GM08714 (cell line): ENCODE data around the gene WNT7A.

Source experiments
- H3K4me3 ChIP-seq: fragments of 200-500 bp; sonication (Bioruptor generic); 2 replicates; pipeline ENCODE4 v1.5.1; 2014; ENCODE audit warnings: mild to moderate bottlenecking, low read length, inconsistent platforms
- ZNF274 ChIP-seq: IDR thresholded peaks from 2 replicates; pipeline ENCODE4 v1.6.1; 2012; ENCODE audit warnings: mild to moderate bottlenecking, low read depth, low read length

Gene WNT7A

DNA sequence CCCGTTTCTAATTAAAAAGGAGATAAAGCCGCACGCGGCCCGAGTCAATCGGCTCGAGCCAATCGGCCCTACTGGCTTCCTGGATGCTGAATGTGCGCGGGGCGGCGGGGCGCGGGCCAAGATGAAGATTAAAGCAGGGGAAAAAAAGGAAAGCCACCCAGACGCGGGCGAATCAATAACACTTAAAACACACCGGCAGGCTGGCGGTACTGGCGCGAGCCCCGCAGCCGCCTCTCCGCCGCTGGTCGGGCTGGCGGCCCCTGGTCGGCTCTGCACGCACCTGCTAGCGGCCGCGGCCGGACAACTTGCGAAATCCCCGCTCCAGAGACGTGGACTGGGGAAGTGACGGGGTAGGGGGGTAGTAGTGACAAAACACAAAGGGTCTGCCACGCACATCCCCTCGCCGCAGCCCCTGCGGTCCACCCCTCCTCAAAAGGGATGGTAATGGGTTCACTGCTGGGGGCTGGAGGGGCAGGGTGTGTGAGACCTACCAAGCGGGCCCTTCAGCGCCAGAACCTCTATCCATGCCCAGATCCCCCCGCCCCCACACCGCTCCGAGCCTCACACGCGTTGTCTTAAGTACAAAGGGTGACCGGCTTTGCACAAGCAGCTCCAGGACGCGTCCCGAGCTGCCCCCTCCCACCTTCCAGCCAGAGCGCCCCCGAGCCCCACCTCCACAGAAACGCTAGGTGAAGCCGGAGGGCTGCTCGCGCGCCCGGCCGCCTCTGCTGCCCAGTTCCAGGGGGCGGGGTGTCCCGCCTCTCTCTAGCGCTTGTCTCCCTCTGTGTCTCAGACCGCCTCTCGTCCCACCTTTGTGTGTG is 1.4 kb downstream of the WNT7A start:
- H3K4me3 ChIP-seq, result no peak overlapping the region
- no peak for TF ChIP-seq ZNF274

DNA sequence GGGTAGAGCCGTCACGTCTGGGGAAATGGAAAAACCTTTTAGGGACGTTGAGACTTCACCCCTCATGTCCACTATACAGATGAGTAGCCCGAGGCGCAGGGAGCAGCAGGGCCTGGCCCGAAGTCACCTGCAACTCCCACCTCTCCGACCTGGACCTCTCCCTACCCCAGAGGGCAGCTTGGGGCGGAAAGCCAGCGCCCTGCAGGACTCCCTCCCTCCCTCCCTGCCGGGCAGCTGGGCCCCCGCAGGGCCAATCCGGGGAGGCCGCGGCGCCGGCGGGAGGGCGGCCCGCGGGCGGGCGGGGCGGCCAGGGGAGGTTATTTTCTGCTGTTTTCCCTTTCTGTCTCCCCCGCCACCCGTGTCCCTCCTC is 2.0 kb downstream of the WNT7A start:
- no peak for TF ChIP-seq ZNF274

DNA sequence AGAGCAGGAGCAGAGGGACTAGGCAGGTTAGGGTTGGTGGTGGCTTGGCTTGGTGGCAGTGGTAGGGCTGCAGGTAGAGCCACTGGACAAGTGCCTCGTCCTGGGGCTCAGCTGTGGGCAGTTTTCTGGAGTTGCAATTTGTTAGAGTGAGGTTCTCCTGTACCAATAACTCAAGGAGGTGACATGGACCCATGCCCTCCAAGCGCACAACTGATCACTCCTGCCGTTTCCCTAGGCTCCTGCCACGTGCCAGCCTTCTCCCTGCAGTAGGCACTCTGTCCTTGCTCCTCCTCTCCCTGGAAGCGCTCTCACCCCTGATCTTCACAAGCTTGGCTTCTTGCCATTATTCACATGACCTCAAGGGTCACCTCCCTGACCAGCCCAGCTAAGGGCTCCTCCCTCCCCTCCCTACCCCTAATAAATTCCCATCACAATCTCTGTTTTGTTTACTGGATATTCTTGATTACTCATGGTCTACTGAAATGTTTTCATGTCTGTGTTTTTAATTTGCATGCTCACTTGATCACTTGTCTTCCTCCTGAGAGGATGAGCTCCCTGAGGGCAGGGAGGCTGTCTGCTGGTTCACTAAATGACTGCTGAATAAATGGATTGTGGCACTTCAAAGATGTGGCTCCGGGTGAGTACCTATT is 3.3 kb downstream of the WNT7A start:
- no peak for TF ChIP-seq ZNF274

More for the DNA sequence above, 2.0 kb downstream of the WNT7A start:
- H3K4me3 ChIP-seq, result no peak overlapping the region

DNA sequence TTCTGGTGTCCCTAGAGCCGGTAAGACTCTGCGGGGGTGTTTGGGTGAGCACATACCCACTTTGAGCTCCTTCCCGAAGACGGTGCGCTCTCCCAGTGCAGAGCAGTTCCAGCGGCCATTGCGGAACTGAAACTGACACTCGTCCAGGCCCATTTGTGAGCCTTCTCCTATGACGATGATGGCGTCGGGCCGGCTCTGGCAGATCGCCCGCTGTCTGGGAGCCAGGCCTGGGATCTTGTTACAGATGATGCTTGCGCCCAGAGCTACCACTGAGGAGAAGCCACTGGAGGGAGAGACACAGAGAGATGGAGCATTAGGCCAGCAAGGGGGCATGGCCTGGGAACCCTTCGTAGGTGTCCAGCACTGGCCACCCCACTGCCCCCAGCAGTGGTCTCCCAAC is 5.0 kb downstream of the WNT7A start:
- no peak for TF ChIP-seq ZNF274
- H3K4me3 ChIP-seq, result no peak overlapping the region

More for the DNA sequence above, 3.3 kb downstream of the WNT7A start:
- H3K4me3 ChIP-seq, result no peak overlapping the region

DNA sequence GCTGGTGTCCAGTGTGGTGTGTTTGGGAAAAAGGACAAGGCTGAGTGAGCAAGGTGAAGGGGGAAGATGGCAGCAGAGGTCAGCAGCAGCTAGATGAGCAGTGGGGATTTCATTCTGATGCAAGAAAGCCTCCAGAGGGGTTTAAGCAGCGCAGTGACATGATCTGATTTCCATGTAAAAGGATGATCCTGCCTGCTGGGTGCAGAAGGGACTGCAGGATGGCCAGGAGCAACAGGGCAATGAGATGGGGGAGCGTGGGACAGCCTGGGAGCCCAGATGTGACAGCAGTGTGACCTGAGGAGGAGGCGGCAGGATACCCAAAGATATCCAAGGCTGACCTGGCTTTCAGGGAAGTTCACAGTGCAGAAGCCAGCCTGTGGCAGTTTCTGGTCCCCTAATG is 6.1 kb downstream of the WNT7A start:
- no peak overlapping the region for H3K4me3 ChIP-seq
- TF ChIP-seq ZNF274, result no peak

DNA sequence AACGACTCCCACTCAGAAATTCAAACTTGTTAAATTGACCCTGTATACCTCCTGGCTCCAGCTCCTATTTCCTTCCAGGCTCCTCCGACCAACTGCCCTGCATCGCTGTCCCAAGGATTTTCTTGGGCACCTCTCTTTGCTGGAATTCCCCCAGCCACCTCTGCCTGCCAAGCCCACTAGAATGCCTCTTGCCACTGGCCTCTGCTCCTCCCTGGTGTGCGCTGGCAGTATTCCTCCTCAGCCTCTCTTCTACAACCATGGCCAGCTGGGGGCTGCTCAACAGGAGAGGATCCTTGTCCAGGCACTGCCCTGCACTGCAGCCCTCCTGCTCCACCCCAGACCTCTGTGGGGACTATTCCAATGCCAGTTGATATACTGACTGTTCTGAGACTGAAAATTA is 7.4 kb downstream of the WNT7A start:
- TF ChIP-seq ZNF274, result no peak
- no peak overlapping the region for H3K4me3 ChIP-seq

DNA sequence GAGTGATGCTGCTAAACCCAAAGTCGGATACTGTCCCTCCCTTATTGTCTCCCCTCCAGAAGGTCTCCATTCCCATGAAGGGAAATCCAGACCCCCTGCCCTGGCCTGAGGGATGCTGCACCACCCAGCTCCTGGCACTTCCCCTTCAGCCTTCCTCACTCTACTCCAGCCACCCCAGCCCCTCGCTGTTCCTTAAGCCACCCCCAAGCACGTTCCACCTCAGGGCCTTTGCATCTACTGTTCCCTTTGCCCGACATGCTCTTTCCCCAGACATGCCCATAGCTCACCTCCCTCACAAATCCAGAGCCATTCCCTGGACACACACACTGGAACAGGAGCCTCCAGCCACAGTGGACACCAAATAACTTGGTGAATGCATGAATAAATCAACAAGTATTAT is 8.1 kb downstream of the WNT7A start:
- no peak for TF ChIP-seq ZNF274

DNA sequence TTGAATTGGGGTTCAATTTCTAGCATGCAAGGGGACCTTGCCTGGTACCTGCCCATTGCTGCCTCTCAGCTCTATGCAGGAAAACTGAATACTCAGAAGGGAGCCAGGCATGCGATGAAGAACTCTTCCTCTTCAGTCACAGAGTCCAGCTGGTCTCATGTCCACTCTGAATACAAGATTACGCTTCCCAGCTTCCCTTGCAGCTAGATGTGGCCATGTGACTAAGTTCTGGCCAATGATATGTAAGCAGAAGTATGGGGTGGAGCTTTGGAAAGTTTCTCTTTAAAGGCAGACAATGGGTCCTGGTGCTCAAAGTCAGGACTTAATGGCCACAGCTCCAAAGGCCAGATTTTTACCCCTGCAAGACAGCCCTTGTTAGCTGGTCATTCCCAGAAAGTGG is 9.0 kb downstream of the WNT7A start:
- TF ChIP-seq ZNF274, result no peak
- H3K4me3 ChIP-seq, result no peak overlapping the region

More for the DNA sequence above, 8.1 kb downstream of the WNT7A start:
- no peak overlapping the region for H3K4me3 ChIP-seq

DNA sequence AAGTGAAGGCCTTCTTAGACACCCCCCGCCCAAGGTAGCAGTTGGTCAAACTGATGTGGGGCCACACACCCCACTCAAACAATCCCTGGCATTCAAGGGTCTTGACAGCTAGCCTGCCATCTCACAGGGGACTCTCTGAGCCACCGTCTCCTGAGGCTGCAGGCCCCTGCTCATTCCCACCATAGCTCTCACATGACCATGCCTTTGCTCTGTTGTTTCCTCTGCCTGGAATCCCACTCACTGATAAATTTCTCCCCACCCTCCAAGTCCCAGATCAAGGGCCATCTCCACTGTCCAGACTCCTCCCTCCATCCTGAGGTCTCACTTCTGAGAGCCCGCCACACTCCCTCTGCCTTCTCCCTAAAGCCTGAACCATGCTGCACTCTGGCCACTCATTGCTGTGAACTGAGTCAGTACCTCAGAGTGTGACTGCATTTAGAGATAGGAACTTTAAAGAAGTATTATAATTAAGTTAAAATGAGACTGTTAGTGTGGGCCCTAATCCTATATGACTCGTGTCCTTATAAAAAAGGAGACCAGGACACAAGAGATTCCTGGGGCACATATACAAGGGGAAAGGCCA is 10.0 kb downstream of the WNT7A start:
- no peak overlapping the region for H3K4me3 ChIP-seq
- no peak for TF ChIP-seq ZNF274

DNA sequence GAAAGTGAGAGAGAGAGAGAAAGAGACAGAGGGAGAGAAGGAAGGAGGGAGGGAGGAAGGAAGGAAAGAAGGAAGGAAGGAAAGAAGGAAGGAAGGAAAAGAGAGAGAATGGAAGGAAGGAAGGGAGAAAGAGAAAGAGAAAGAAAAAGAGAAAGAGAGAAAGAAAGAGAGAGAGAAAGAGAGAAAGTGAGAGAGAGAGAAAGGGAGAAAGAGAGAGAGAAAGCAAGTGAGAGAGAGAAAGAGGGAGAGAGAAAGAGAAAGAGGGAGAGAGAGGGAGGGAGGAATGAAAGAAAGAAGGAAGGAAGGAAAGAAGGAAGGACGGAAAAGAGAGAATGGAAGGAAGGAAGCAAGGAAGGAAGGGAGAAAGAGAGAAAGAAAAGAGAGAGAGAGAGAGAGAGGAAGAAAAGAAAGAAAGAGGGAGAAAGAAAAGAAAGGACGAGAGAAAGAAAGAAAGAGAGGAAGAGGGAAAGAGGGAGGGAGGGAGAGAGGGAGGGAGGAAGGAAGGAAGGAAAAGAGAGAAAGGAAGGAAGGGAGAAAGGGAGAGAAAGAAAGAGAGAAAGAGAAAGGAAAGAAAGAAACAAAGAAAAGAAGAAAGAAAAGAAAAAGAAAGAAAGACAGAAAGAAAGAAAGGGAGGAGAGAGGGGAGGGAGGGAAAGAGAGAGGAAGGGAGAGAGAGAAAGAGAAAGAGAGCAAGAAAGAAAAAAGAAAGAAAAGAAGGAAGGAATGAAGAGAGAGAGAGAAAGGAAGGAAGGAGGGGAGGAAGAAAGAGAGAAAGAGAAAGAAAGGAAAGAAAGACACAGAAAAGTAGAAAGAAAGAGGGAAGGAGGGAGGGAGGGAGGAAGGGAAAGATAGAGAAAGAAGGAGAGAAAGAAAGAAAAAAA is 10.8 kb downstream of the WNT7A start:
- TF ChIP-seq ZNF274, result no peak

DNA sequence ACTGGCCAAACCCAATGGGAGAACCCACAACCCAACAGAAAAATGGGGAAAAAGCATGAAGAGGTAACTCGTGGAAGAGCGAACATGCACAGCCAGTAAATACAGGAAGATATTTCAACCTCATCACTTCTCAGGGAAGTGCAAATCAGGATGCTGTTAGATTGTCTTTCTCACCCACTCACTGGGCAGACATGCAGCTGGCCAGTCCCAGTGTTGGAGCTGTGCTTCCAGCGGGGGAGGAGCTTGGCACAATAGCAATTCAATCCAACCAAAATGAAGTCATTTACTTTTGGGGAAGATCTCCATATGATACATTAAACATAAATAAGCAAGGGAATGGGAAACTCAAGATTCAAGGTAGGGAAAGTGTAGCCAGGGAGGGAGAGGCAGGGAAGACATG is 12.1 kb downstream of the WNT7A start:
- no peak for TF ChIP-seq ZNF274
- no peak overlapping the region for H3K4me3 ChIP-seq

More for the DNA sequence above, 10.8 kb downstream of the WNT7A start:
- H3K4me3 ChIP-seq, result no peak overlapping the region

DNA sequence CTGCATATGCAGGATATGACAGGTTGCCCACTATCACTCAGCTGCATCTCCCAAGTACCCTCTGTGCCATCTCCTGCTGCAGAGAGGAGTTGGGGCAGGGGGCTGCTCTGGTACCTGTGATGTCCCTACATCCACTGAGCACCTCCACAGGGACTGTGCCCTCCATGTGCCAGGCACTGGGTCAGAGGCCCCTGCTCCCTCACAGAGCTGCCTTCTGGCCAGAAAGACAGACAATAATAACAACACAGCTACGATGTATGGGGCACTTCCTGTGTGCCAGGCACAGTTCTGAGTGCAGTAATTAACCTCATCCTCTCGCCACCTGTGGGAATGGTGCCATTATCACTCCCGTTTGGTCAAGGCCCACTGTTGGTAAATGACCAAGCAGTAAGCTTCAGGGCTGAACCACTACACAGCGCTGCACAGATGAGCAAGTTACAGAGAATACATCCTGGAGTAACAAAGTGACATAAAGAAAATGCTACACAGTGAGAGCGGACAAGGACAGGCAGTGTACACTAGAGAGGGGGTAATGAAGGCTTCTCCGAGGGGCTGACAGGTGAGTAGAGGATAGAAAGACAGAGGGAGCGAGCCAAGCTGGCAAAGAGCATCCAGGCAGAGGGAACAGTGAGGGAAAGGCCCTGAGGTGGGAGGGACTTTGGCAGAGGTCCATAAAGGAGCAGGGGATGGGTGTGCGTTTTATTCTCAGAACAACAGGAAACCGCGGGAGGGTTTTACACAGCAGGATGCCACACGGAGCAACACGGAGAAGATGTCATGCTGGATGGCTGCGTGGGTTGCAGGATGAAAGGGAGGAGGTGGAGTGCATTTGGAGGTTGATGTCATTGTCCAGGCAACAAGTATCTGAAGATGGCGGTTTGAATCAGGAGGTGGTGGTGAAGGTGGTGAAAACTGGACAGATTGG is 13.6 kb downstream of the WNT7A start:
- H3K4me3 ChIP-seq, result no peak overlapping the region
- no peak for TF ChIP-seq ZNF274

DNA sequence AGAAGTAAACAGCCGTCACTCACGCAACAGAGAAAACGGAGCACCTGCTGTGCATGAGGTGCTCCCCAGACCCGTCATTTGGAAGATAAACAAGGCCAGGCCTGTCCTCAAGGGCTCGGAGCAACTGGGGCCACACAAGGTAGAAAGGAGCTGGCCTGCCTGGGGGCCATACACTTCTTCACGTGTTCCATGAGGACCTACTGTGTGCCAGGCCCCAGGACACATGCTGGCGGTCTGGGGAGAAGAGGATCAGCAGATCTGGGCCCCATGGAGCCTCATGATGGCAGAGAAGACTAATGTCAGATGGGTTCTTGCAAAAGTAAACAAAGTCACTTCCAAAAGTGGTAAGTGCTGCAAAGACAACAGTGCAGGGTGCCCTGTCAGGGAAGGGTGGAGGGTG is 14.3 kb downstream of the WNT7A start:
- no peak for TF ChIP-seq ZNF274
- H3K4me3 ChIP-seq, result no peak overlapping the region

DNA sequence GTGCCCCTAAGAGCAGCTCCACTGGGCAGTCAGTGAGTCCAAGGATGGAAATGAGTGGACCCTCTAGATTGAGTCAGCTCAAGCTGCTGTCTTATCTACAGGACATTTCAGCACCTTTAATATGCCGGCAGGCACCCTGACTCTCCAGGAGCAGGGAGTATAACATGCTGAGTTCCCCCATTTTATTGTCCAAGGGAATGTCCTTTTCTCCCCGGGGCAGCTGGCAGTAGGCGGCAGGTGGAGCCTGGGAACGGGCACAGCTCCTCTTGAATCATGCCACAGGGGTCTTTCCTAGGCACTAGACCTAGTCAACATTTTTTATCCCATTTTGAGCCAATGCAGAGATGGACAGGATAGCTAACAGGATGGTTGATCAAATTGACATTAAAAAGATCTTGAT is 14.8 kb downstream of the WNT7A start:
- no peak overlapping the region for H3K4me3 ChIP-seq
- no peak for TF ChIP-seq ZNF274
